OCI-LY1 (cell line): ENCODE data around the gene CDCA3.

Source experiments
- EZH2 ChIP-seq: fragments of 200-600 bp; sonication (generic), shearing (Covaris generic); IDR thresholded peaks from 2 replicates; pipeline ENCODE4 v1.8.0; 2017; ENCODE audit warnings: borderline replicate concordance, mixed run types, mild to moderate bottlenecking, antibody characterized with exemption, low read length, moderate library complexity, mixed read lengths
- TF ChIP-seq, protein P1 (sequence below): fragments of 200-600 bp; sonication (generic), shearing (Covaris generic); IDR thresholded peaks from 2 replicates; pipeline ENCODE4 v1.5.1; 2017; ENCODE audit warnings: mild to moderate bottlenecking, antibody characterized with exemption, low read length, moderate library complexity, mixed read lengths

GRCh38 chr12:6825398-6826124 is 25.5 kb downstream of the CDCA3 start:
- TF ChIP-seq EZH2: no peak
- TF ChIP-seq, protein P1, sequence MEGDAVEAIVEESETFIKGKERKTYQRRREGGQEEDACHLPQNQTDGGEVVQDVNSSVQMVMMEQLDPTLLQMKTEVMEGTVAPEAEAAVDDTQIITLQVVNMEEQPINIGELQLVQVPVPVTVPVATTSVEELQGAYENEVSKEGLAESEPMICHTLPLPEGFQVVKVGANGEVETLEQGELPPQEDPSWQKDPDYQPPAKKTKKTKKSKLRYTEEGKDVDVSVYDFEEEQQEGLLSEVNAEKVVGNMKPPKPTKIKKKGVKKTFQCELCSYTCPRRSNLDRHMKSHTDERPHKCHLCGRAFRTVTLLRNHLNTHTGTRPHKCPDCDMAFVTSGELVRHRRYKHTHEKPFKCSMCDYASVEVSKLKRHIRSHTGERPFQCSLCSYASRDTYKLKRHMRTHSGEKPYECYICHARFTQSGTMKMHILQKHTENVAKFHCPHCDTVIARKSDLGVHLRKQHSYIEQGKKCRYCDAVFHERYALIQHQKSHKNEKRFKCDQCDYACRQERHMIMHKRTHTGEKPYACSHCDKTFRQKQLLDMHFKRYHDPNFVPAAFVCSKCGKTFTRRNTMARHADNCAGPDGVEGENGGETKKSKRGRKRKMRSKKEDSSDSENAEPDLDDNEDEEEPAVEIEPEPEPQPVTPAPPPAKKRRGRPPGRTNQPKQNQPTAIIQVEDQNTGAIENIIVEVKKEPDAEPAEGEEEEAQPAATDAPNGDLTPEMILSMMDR: peak; percentile 86
